Epithelial cell of esophagus (primary cell): ENCODE results near the gene SYT14.

Experiments
- DNase-seq: peaks from one replicate; pipeline ENCODE4 v3.0.0; 2010; ENCODE audit warnings: low read depth
- H3K4me3 ChIP-seq: 2 replicates; pipeline ENCODE4 v1.5.1; 2011; ENCODE audit warnings: mild to moderate bottlenecking, low read length, control low read depth
- TF ChIP-seq, protein P1 (sequence below): IDR thresholded peaks from 2 replicates; pipeline ENCODE4 v1.5.1; 2011; ENCODE audit warnings: low read depth, mild to moderate bottlenecking, low read length, control low read depth, inconsistent platforms; ENCODE audit not compliant: insufficient read depth; ENCODE audit errors: missing control alignments

The SYT14 gene

DNA sequence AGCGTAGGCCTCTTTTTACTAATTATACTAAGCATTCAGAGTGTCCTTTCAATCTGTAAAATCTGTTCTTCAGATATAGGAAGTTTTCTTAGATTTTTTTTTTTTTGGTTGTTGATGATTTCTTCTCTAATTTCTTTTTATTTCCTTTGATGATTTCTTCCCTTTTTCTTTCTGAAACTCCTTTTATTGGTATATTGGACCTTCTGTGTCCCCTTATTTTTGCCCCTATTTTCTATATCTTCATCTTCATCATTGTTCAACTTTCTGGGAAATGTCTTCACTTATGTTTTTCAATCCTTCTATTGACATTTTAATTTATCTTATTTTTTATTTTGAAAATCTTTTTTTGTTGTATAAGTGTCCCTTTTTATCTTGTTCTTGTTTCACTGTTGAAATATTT lies 17.2 kb upstream of the SYT14 start:
- TF ChIP-seq, protein P1, sequence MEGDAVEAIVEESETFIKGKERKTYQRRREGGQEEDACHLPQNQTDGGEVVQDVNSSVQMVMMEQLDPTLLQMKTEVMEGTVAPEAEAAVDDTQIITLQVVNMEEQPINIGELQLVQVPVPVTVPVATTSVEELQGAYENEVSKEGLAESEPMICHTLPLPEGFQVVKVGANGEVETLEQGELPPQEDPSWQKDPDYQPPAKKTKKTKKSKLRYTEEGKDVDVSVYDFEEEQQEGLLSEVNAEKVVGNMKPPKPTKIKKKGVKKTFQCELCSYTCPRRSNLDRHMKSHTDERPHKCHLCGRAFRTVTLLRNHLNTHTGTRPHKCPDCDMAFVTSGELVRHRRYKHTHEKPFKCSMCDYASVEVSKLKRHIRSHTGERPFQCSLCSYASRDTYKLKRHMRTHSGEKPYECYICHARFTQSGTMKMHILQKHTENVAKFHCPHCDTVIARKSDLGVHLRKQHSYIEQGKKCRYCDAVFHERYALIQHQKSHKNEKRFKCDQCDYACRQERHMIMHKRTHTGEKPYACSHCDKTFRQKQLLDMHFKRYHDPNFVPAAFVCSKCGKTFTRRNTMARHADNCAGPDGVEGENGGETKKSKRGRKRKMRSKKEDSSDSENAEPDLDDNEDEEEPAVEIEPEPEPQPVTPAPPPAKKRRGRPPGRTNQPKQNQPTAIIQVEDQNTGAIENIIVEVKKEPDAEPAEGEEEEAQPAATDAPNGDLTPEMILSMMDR, result no peak
- DNase-seq, result no peak

DNA sequence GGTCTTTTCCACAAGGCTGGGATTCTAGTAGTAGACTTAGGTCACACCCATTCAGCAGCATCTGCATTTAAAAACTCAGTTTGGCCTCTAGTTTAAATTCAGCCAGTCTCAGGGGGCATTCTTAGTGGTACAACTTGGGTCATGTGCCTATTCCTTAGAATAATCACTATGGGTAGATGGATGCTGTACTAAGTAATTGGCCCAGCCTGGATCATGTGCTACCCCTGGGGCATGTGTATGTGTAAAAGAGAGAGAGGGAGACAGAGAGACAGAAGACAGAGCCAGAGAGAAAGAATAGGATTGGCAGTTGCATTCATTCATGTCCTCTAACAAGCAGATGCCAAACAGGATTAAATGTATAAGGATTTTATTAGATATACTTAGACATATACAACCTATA lies 13.6 kb upstream of the SYT14 start:
- no peak overlapping the region for H3K4me3 ChIP-seq
- TF ChIP-seq, protein P1, result no peak
- DNase-seq, result no peak

More for the DNA sequence above, 17.2 kb upstream of the SYT14 start:
- no peak overlapping the region for H3K4me3 ChIP-seq

DNA sequence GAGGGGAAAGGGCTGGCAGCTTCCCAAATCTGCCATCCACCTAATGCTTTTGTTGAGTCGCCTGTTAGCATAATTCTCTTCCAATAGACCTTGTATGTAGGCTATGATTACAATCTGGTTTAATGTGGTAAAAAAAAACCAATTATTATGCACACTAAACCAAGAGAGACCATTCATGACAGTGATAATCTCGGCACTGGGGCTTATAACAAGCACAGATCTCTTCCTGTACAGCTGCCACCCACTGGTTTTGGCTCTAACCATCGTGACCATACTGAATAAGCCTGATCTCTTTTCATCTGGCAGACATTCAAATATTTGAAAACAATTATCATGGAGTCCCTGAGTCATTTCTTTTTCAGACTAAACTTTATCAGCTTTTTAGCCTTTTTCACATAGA lies 12.0 kb upstream of the SYT14 start:
- TF ChIP-seq, protein P1, result no peak
- DNase-seq, result peak; percentile 65
- no peak overlapping the region for H3K4me3 ChIP-seq

DNA sequence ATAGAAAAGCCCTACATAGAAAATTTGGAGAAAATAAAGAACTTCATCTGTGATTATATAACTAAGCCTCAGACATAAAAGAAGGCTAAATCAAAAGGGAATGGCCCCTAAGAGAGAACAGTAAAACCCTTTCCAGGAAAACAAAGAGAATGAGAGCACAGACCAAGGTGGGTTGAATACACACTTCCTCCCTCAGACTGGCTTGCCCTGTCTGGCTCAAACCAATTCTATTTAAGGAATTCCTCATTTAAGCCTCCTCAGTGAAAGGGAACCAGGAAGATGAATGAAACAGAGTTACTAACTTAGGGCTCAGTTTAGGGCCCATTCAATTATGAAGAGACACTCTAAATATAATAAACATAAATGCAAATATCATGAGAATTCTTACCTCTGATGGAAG lies 10.6 kb upstream of the SYT14 start:
- no peak overlapping the region for H3K4me3 ChIP-seq
- TF ChIP-seq, protein P1, result no peak
- no peak for DNase-seq

DNA sequence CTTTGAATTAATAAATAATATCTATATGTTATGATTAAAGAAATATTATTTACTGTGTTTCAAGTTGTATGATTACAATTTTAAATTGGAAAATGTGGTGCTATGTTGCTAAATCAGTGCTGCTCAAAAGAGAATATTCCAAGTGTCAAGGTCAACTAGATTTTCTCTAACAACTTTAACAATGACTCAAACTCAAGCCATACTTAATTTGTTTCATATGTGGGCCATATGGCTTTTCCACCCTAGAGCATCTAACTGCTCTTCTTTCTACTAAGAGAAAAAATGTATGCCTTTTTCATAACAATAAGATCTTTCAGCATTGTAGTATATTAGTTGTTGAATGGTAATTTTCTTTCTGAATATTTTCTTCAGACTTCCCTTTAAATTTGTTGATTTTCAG lies 8.3 kb upstream of the SYT14 start:
- TF ChIP-seq, protein P1, result no peak
- no peak for DNase-seq
- H3K4me3 ChIP-seq, result no peak overlapping the region

DNA sequence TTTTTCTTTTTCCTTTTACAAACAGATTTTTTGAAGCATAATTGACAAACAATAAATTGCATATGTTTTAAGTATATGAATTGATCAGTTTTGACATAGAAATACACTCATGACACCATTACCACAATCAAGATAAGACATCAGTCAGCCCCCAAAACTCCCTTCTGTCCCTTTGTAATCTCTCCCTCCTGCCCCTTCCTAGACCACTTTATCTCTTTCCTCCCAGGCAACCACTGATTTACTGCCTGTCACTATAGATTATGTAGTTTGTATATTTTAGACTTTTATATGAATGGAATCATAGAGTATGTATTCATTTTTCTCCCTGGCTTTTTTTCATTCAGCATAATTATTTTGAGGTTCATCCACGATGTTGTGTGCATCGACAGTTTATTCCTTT lies 6.9 kb upstream of the SYT14 start:
- H3K4me3 ChIP-seq, result no peak overlapping the region
- TF ChIP-seq, protein P1, result no peak
- no peak for DNase-seq

DNA sequence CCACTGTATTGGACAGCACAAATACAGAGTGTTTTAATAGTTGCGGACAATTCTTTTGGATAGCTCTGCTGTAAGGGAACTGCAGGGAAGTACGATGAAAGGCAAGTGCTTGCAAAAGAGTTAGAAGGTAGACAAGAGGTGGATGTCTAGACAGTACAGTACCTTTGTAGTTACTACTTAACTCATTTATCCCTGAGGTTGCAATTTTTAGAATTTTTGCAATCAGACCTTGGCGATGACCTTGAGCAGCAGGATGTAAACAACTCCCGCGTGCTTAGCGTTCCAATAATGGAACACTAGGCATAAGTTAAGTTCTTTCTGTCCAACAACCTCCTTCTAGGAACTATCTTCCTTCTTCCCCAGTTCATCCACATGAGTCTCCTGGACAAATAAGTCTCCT lies 1.9 kb upstream of the SYT14 start:
- H3K4me3 ChIP-seq, result no peak overlapping the region
- TF ChIP-seq, protein P1, result no peak
- no peak for DNase-seq
